Measurements from ENCODE around the gene ELAPOR2. TPM values are rescaled to one million over a fixed set of nuclear protein-coding genes. Genes with fewer than 3 reads are reported as not detected.
A peak's percentile ranks its signal among the peaks of the same experiment; 100 is the strongest.
"Not testable (repeated sequence)": the region's sequence is repeated elsewhere in the genome, so short reads cannot be mapped to it uniquely, and the experiment has no call there.

ELAPOR2 gene
- total and polyA plus RNA-seq, 5 experiments from 2014 or later: 0.96 to 8.6 (median 6.5) TPM

DNA sequence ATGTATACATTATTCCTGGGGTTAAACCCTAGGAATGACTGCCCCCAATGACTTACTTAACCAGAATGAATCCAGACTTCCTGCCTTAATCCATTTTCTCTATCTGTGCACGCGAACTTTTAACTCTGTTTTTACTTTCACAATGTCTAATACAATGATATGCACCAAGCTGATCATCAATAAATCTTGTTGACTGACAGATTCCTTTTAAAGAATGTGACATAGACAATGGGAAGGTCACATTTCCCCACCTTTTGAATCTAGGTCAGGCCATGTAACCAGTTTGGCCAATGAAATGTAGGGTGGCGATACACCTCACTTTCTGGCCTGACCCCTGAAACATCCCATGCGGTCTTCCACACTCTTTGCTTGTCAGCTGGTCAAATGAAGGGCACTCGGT, 23.2 kb upstream of the ELAPOR2 start:
- Mint-ChIP-seq H3K27ac (no peak overlapping the region), H3K4me1 (no peaks in the 10 kb centered on the region), H3K9me3 (peaks cover 0 to 9% (median 1%) of the 10 kb centered on the region in 9 donors), H3K36me3 (no peaks in the 10 kb centered on the region), H3K27me3 (peaks cover 0 to 6% (median 4%) of the 10 kb centered on the region in 5 donors), H3K4me3 (no peak overlapping the region)
- POLR2A ChIA-PET: no interaction called here
- no peak for DNase-seq
- no peak for ATAC-seq

DNA sequence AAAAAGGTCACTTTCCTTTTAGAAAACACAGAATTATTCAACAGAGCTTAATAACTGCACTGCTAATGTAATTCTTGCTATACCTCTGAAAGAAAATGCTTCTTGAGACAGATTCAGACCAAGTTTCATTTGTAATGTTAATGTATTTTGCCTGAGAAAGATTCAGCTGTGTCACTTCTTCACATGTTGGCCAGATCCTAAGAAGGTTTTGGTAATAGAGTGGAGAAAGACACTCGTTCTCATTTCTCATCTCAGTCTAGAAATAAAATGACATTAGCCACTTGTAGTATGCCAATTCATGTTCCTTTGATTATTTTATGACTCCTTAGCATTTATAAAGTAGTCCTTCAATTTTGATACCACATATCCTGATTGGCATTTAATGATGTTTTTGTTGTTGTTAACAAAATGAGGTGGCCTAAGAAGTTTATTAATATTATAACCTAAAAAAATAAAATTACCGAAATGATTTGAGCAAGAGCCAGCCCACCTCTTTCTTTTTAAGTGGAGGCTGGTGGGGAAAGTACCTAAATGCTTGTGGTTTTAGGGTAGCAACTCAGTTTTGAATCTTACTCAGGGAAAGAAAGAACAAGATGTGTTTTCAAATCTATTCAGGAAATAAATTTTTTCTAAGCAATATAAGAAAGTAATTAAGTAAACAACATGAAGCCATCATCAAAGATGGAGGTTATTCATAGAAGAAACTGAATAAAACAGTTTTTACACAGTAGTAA, 16.4 kb upstream of the ELAPOR2 start:
- no peaks in the 10 kb centered on the region for H3K9me3 Mint-ChIP-seq
- peaks cover 2 to 11% (median 5%) of the 10 kb centered on the region in 4 donors for H3K4me1 Mint-ChIP-seq
- H3K4me3 Mint-ChIP-seq: no peak overlapping the region
- POLR2A ChIA-PET: no interaction called here
- no peaks in the 10 kb centered on the region for H3K36me3 Mint-ChIP-seq
- peaks cover 3 to 15% (median 8%) of the 10 kb centered on the region in 5 donors for H3K27me3 Mint-ChIP-seq
- DNase-seq (peak in 1 of 10 donors; percentile 14), ATAC-seq (peak; percentile 56 to 61)
- no peak overlapping the region for H3K27ac Mint-ChIP-seq

DNA sequence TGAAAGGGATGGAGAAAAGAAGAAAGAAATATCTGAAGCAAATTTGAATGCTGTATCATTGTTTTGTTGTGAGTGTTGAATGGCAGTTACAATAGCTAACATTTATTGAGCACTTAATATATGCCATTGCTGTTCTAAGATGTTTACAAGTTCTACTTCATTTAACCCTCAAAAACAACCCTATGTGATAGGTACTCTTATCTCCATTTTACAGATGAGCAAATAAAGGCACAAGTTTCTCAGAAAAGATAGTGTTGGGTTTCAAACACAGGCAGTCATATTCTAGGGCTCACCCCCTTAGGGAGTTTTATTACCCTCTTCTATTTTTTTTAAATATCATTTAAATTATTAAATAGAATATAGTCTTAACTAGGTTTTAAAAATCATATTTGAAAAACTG, 8.3 kb upstream of the ELAPOR2 start:
- Mint-ChIP-seq H3K9me3 (no peaks in the 10 kb centered on the region), H3K36me3 (no peaks in the 10 kb centered on the region), H3K4me1 (no peaks in the 10 kb centered on the region), H3K27ac (no peak overlapping the region), H3K4me3 (no peak overlapping the region), H3K27me3 (peaks cover 9 to 46% (median 15%) of the 10 kb centered on the region in 5 donors)
- ATAC-seq: no peak
- DNase-seq: no peak
- POLR2A ChIA-PET: no interaction called here

DNA sequence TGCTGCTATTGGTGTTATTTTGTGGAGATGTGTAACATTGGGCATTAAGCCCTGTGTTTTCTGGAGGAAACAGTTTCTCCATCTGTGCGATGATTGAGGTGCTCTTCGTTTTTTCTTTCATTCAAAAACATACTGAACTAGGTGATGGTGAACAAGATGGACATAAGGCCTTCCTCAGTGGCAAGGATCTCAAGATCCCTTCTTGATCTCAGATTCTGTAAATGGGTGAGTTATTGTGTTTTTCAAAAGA, 759 bp upstream of the ELAPOR2 start:
- Mint-ChIP-seq H3K27ac (peak overlapping the region in 9 of 10 donors; percentile 12 to 93 (median 86)), H3K36me3 (no peaks in the 10 kb centered on the region), H3K4me3 (peak overlapping the region; percentile 77 to 90 (median 86)), H3K9me3 (no peaks in the 10 kb centered on the region), H3K27me3 (peaks cover 0 to 7% (median 0%) of the 10 kb centered on the region in 5 donors), H3K4me1 (peaks cover 11 to 17% (median 16%) of the 10 kb centered on the region in 4 donors)
- POLR2A ChIA-PET: interaction anchor here (0.7 to 1.8 kb wide), 3 partner anchors 92 to 539 kb away, joined by 3 to 8 read pairs (median 5); partner anchors contain the start of genes DMTF1 and TMEM243
- ATAC-seq (no peak), DNase-seq (no peak)

DNA sequence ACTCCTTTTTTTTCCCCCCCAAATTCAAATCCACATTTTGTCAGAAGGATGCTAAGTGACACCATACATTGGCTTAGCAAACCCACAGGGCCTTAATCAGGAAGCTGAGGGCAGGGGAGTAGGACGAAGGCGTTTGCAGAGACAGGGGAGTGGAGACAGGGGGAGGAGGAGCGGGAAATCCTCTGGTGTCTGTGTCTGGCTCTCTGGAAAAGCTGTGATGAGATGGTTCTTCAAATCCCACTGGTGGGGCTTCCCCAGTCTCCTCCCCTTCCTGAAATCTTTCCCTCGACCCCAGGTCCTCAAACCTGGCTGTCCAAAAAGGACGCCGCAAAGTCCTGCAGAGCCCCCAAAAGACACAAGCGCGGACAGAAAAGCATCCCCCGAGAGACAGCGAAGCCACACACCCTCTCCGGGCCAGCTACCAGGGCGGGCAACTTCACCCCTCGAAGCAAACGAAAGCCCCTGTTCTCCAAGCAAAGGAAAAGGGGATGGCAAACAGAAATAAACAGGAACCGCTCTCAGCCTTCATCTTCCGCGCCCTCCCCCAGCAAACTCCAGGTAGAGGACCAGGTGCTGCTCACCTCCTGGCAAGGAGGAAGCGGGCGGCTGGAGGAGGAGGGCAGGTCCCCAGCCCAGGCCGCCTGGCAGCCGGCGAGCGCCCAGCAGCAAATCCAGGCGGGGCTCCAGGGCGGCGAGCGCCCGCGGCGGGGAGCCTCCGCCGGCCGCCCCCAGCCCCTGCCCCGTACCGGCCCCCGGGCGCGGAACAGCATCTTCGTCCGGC, 520 bp downstream of the ELAPOR2 start:
- DNase-seq: peak in 8 of 10 donors; percentile 1 to 59 (median 10)
- H3K36me3 Mint-ChIP-seq: no peaks in the 10 kb centered on the region
- H3K27me3 Mint-ChIP-seq: peaks cover 0 to 7% (median 0%) of the 10 kb centered on the region in 5 donors
- POLR2A ChIA-PET: interaction anchor here (1.4 to 1.8 kb wide), 2 partner anchors 94 to 161 kb away, joined by 5 to 8 read pairs; partner anchors contain the start of genes DMTF1 and TMEM243
- peak; percentile 47 to 56 for ATAC-seq
- H3K9me3 Mint-ChIP-seq: no peaks in the 10 kb centered on the region
- peak overlapping the region; percentile 71 to 89 (median 82) for H3K4me3 Mint-ChIP-seq
- H3K4me1 Mint-ChIP-seq: peaks cover 11 to 17% (median 16%) of the 10 kb centered on the region in 4 donors
- peak overlapping the region in 9 of 10 donors; percentile 9 to 79 (median 45) for H3K27ac Mint-ChIP-seq

DNA sequence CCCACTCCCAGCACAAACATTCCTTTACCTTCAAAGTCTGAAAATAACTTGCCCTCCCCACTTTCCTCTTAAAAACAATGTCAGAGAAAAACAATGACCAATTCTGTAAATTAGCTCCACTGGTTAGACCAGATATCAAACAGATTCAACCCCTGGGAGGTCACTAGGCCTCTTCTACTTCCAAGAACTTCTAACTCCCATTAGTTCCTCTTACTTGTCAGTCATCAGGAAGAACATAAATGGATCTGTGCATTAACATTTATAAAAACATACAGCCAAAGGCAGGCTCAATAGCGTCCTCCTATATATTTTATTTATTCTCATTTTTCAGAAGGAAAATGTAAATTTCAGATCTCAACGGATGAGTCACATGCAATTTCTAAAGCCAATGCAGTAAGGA, 2.2 kb downstream of the ELAPOR2 start:
- H3K27ac Mint-ChIP-seq: no peak overlapping the region
- no peaks in the 10 kb centered on the region for H3K9me3 Mint-ChIP-seq
- POLR2A ChIA-PET: no interaction called here
- peaks cover 0 to 7% (median 0%) of the 10 kb centered on the region in 5 donors for H3K27me3 Mint-ChIP-seq
- ATAC-seq (no peak), DNase-seq (no peak)
- H3K4me1 Mint-ChIP-seq: peaks cover 11 to 17% (median 16%) of the 10 kb centered on the region in 4 donors
- no peak overlapping the region for H3K4me3 Mint-ChIP-seq
- H3K36me3 Mint-ChIP-seq: peaks cover 0 to under 1% (median 0%) of the 10 kb centered on the region in 3 donors

DNA sequence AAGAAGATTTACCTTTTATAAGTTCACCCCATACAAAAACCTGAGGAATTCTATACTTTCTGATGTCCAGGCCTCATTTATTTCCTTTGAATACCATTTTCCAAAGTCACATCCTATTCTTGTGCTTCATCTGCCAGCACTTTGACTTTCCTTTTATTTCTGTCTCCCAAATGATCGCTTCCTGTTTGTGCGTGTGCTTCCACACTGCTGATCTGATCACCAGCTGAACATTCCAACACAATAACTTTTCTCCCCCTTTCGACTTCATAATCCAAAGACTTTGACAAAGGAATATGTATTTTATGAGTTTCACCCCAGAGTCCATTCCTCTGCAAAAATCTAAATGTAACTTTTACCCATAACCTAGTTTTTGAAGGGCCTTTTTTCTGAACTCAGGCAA, 3.1 kb downstream of the ELAPOR2 start:
- H3K27me3 Mint-ChIP-seq: peaks cover 0 to 7% (median 0%) of the 10 kb centered on the region in 5 donors
- peaks cover 0 to 4% (median 0%) of the 10 kb centered on the region in 3 donors for H3K36me3 Mint-ChIP-seq
- H3K9me3 Mint-ChIP-seq: no peaks in the 10 kb centered on the region
- H3K4me3 Mint-ChIP-seq: no peak overlapping the region
- no peak overlapping the region for H3K27ac Mint-ChIP-seq
- DNase-seq (no peak), ATAC-seq (no peak)
- POLR2A ChIA-PET: no interaction called here
- peaks cover 11 to 17% (median 16%) of the 10 kb centered on the region in 4 donors for H3K4me1 Mint-ChIP-seq

DNA sequence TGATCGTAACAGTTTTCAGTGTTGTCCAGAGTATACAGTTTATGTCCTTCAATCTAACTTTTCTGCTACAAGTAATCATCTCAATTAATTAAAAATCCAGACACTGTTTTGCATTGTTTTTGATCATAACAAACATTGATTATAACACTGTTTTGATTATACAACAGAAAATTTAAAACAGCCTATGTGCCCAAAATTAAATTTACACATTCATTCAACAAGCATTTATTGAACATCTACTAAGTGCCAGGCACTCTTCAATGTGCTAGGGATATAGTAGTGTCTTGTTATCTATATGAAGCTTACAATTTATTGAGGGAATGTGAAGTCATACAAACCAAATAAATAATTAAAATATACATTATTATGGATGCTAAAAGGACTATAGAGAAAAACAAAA, 10.6 kb downstream of the ELAPOR2 start:
- Mint-ChIP-seq H3K4me3 (no peak overlapping the region), H3K27ac (no peak overlapping the region), H3K36me3 (peaks cover 0 to 4% (median 0%) of the 10 kb centered on the region in 3 donors), H3K27me3 (peaks cover 0 to 4% (median 0%) of the 10 kb centered on the region in 5 donors), H3K4me1 (no peaks in the 10 kb centered on the region), H3K9me3 (peaks cover 0 to 11% (median 4%) of the 10 kb centered on the region in 9 donors)
- ATAC-seq: no peak
- no peak for DNase-seq
- POLR2A ChIA-PET: no interaction called here

DNA sequence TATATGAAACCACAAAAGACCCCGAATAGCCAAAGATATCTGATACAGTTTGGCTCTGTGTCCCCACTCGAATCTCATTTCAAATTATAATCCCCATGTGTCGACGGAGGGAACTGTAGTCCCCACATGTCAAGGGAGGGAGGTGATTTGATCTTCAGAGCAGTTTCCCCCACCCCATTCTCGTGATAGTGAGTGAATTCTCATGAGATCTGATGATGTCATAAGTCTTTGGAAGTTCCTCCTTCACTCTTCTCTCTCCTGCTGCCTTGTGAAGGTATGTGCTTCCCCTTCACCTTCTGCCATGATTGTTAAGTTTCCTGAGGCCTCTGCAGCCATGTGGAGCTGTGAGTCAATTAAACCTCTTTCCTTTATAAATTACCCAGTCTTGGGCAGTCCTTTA, 13.0 kb downstream of the ELAPOR2 start:
- H3K9me3 Mint-ChIP-seq: peaks cover 0 to 16% (median 5%) of the 10 kb centered on the region in 9 donors
- POLR2A ChIA-PET: no interaction called here
- H3K27me3 Mint-ChIP-seq: peaks cover 0 to 8% (median 1%) of the 10 kb centered on the region in 5 donors
- H3K4me3 Mint-ChIP-seq: no peak overlapping the region
- peaks cover 0 to 2% (median 0%) of the 10 kb centered on the region in 3 donors for H3K36me3 Mint-ChIP-seq
- no peak overlapping the region for H3K27ac Mint-ChIP-seq
- DNase-seq: no peak
- H3K4me1 Mint-ChIP-seq: no peaks in the 10 kb centered on the region
- ATAC-seq: no peak

DNA sequence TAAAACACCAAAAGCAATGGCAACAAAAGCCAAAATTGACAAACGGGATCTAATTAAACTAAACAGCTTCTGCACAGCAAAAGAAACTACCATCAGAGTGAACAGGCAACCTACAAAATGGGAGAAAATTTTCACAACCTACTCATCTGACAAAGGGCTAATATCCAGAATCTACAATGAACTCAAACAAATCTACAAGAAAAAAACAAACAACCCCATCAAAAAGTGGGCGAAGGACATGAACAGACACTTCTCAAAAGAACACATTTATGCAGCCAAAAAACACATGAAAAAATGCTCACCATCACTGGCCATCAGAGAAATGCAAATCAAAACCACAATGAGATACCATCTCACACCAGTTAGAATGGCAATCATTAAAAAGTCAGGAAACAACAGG, 14.7 kb downstream of the ELAPOR2 start:
- H3K4me3 Mint-ChIP-seq, DNase-seq, H3K4me1 Mint-ChIP-seq, POLR2A ChIA-PET, ATAC-seq, H3K36me3 Mint-ChIP-seq, H3K27me3 Mint-ChIP-seq: not testable (repeated sequence)
- Mint-ChIP-seq H3K27ac (peak overlapping the region in 1 of 10 donors; percentile 19), H3K9me3 (peaks cover 0 to 18% (median 5%) of the 10 kb centered on the region in 9 donors)

DNA sequence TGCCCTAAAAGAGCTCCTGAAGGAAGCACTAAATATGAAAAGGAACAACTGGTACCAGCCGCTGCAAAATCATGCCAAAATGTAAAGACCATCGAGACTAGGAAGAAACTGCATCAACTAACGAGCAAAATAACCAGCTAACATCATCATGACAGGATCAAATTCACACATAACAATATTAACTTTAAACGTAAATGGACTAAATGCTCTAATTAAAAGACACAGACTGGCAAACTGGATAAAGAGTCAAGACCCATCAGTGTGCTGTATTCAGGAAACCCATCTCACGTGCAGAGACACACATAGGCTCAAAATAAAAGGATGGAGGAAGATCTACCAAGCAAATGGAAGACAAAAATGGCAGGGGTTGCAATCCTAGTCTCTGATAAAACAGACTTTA, 17.9 kb downstream of the ELAPOR2 start:
- H3K9me3 Mint-ChIP-seq: peaks cover 0 to 26% (median 3%) of the 10 kb centered on the region in 9 donors
- H3K27me3 Mint-ChIP-seq: peaks cover 0 to 12% (median 2%) of the 10 kb centered on the region in 5 donors
- H3K36me3 Mint-ChIP-seq, H3K4me1 Mint-ChIP-seq, ATAC-seq, H3K4me3 Mint-ChIP-seq, H3K27ac Mint-ChIP-seq, DNase-seq, POLR2A ChIA-PET: not testable (repeated sequence)

DNA sequence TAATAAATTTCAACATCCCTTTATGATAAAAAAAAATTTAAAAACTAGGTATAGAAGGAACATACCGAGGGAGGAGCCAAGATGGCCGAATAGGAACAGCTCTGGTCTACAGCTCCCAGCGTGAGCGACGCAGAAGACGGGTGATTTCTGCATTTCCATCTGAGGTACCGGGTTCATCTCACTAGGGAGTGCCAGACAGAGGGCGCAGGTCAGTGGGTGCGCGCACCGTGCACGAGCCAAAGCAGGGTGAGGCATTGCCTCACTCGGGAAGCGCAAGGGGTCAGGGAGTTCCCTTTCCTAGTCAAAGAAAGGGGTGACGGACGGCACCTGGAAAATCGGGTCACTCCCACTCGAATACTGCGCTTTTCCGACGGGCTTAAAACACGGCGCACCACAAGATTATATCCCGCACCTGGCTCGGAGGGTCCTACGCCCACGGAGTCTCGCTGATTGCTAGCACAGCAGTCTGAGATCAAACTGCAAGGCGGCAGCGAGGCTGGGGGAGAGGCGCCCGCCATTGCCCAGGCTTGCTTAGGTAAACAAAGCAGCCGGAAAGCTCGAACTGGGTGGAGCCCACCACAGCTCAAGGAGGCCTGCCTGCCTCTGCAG, 19.7 kb downstream of the ELAPOR2 start:
- H3K36me3 Mint-ChIP-seq, ATAC-seq, H3K4me1 Mint-ChIP-seq, POLR2A ChIA-PET: not testable (repeated sequence)
- peaks cover 0 to 22% (median 0%) of the 10 kb centered on the region in 9 donors for H3K9me3 Mint-ChIP-seq
- H3K4me3 Mint-ChIP-seq: peak overlapping the region; percentile 31 to 89 (median 63)
- H3K27me3 Mint-ChIP-seq: peaks cover 0 to 12% (median 7%) of the 10 kb centered on the region in 5 donors
- DNase-seq: peak in 9 of 10 donors; percentile 4 to 55 (median 28)
- H3K27ac Mint-ChIP-seq: peak overlapping the region in 9 of 10 donors; percentile 59 to 93 (median 86)
